HepG2 (cell line): ENCODE data around the gene MAGI1. TPM values are rescaled to one million over a fixed set of nuclear protein-coding genes. Genes with fewer than 3 reads are reported as not detected.

Experiments used
- ATAC-seq: fragments of 200-7000 bp; cut with Tn5 transposase; 3 replicates; pipeline ENCODE4 v1.9.1; 2020; ENCODE audit warnings: mild to moderate bottlenecking, moderate library complexity
- BruUV-seq: library from RNA; stranded (reverse); fragments of 400-500 nt; replicated peaks from 2 replicates; lab custom pipeline; 2021; lab: Mats Ljungman, UMichigan
- CTCF ChIA-PET: fragments of 300-600 bp; formaldehyde crosslinking; extraction: SDS; loops from one replicate; lab custom pipeline; 2021; ENCODE audit warnings: low total read pairs, inconsistent platforms, low intra/inter-chr PET ratio; lab: Yijun Ruan, JAX
- POLR2A ChIA-PET: fragments of 350-600 bp; sonication (Branson Sonifier 250); formaldehyde crosslinking; loops from one replicate; lab custom pipeline; 2020; ENCODE audit warnings: antibody characterized with exemption, inconsistent platforms; lab: Yijun Ruan, JAX
- DNase-seq: peaks from one replicate; pipeline ENCODE4 v3.0.0-alpha.2; 2015; ENCODE audit warnings: low spot score
- FAIRE-seq: peaks from 3 replicates; lab custom pipeline; 2011; peaks lifted over from hg19 to GRCh38; lab: Jason Lieb, UNC
- H2AFZ ChIP-seq: one replicate; pipeline ENCODE4 v1.6.1; 2011; ENCODE audit warnings: low read length, inconsistent platforms
- H3K27ac ChIP-seq: fragments of 300-600 bp; 3 replicates; pipeline ENCODE4 v1.8.0; 2011; ENCODE audit warnings: mixed run types, mild to moderate bottlenecking, mixed read lengths, low read length, inconsistent platforms; ENCODE audit not compliant: insufficient read depth; ENCODE audit errors: extremely low read length
- H3K27me3 ChIP-seq, 2 experiments: fragments of 200-600 bp in 1 of 2; 2 replicates in 1 of 2; 3 replicates in 1 of 2; pipeline versions ENCODE4 v1.6.0 to v1.8.0; 2011; ENCODE audit warnings: low read length in 2 of 2, mild to moderate bottlenecking in 2 of 2, moderate library complexity in 2 of 2, inconsistent platforms in 1 of 2; ENCODE audit not compliant: insufficient read depth in 2 of 2, control insufficient read depth in 1 of 2
- H3K36me3 ChIP-seq, 2 experiments: fragments of 200-600 bp in 1 of 2; replicated peaks in 1 of 2; 2 replicates in 1 of 2; 3 replicates in 1 of 2; pipeline versions ENCODE4 v1.5.1 to v1.8.0; 2011; ENCODE audit warnings: low read length in 2 of 2, inconsistent platforms in 1 of 2; ENCODE audit not compliant: insufficient read depth in 2 of 2, control insufficient read depth in 1 of 2
- H3K4me1 ChIP-seq: 2 replicates; pipeline ENCODE4 v1.5.1; 2012; ENCODE audit warnings: low read length, inconsistent platforms; ENCODE audit not compliant: insufficient read depth
- H3K4me2 ChIP-seq: 2 replicates; pipeline ENCODE4 v1.6.0; 2011; ENCODE audit warnings: low read depth, low read length, inconsistent platforms
- H3K4me3 ChIP-seq, 3 experiments: fragments of 200-600 bp in 1 of 3; sonication (generic), shearing (Covaris generic) in 1 of 3; replicated peaks in 1 of 3; 2 replicates each; pipeline ENCODE4 v1.5.1; 2011 to 2016; ENCODE audit warnings: low read length in 3 of 3, inconsistent platforms in 2 of 3, low read depth in 2 of 3, mild to moderate bottlenecking in 2 of 3, control low read depth in 1 of 3, mixed read lengths in 1 of 3; ENCODE audit not compliant: insufficient read depth in 1 of 3
- H3K79me2 ChIP-seq: one replicate; pipeline ENCODE4 v1.6.1; 2011; ENCODE audit warnings: low read length, inconsistent platforms; ENCODE audit not compliant: insufficient read depth
- H3K9ac ChIP-seq: 2 replicates; pipeline ENCODE4 v1.6.0; 2011; ENCODE audit warnings: mild to moderate bottlenecking, low read depth, low read length, inconsistent platforms; ENCODE audit not compliant: insufficient read depth
- H3K9me3 ChIP-seq: 2 replicates; pipeline ENCODE4 v1.5.1; 2012; ENCODE audit warnings: mild to moderate bottlenecking, low read length
- H4K20me1 ChIP-seq: 2 replicates; pipeline ENCODE4 v1.6.0; 2011; ENCODE audit warnings: inconsistent platforms, mild to moderate bottlenecking, low read length, moderate library complexity; ENCODE audit not compliant: insufficient read depth
- CHD2 ChIP-seq: IDR thresholded peaks from 2 replicates; pipeline ENCODE4 v1.6.1; 2011; ENCODE audit warnings: low read depth, low read length, improper control_type of control experiment
- DNMT3B ChIP-seq: conservative IDR thresholded peaks from 2 replicates; pipeline ENCODE4 v1.6.1; 2016; ENCODE audit warnings: missing biosample characterization, control low read depth
- ESRRA ChIP-seq: sonication (generic); formaldehyde crosslinking; IDR thresholded peaks from 2 replicates; pipeline ENCODE4 v1.5.1; 2020; ENCODE audit warnings: mild to moderate bottlenecking, low read depth, missing genetic modification reagents
- FOXA1 ChIP-seq, 2 experiments: fragments of 450-650 bp in 1 of 2; sonication (generic) in 1 of 2; formaldehyde crosslinking in 1 of 2; IDR thresholded peaks; 2 replicates each; pipeline versions ENCODE4 v1.4.0 to v1.6.1; 2016 to 2020; ENCODE audit warnings: missing genetic modification reagents in 1 of 2
- GLI4 ChIP-seq: sonication (generic); formaldehyde crosslinking; IDR thresholded peaks from 2 replicates; pipeline ENCODE4 v1.5.1; 2020; ENCODE audit warnings: missing genetic modification reagents, mild to moderate bottlenecking, moderate library complexity, borderline replicate concordance
- MXD4 ChIP-seq: IDR thresholded peaks from 2 replicates; pipeline ENCODE4 v1.6.1; 2016; ENCODE audit warnings: mild to moderate bottlenecking, missing biosample characterization, missing genetic modification reagents
- NRL ChIP-seq: sonication (generic); formaldehyde crosslinking; IDR thresholded peaks from 2 replicates; pipeline ENCODE4 v1.5.0; 2020; ENCODE audit warnings: missing genetic modification reagents, mild to moderate bottlenecking, moderate library complexity, borderline replicate concordance
- RBFOX2 ChIP-seq: fragments of 200-400 bp; formaldehyde crosslinking; IDR thresholded peaks from 2 replicates; pipeline ENCODE4 v1.6.1; 2017; ENCODE audit warnings: low read depth, mild to moderate bottlenecking, low read length
- RBM39 ChIP-seq: fragments of 200-400 bp; formaldehyde crosslinking; IDR thresholded peaks from one replicate; pipeline ENCODE4 v1.6.1; 2018; ENCODE audit warnings: antibody characterized with exemption, mild to moderate bottlenecking, low read depth, low read length; ENCODE audit not compliant: poor library complexity, severe bottlenecking
- SRY ChIP-seq: sonication (generic); formaldehyde crosslinking; IDR thresholded peaks from 2 replicates; pipeline ENCODE4 v1.8.0; 2022; ENCODE audit warnings: mild to moderate bottlenecking, missing genetic modification reagents
- SSRP1 ChIP-seq: IDR thresholded peaks from 2 replicates; pipeline ENCODE4 v1.6.1; 2016; ENCODE audit warnings: control low read depth
- ZBTB7B ChIP-seq: sonication (generic); formaldehyde crosslinking; IDR thresholded peaks from 2 replicates; pipeline ENCODE4 v1.4.0; 2020; ENCODE audit warnings: missing genetic modification reagents
- ZNF225 ChIP-seq: sonication (generic); formaldehyde crosslinking; IDR thresholded peaks from 2 replicates; pipeline ENCODE4 v1.4.0; 2020; ENCODE audit warnings: mild to moderate bottlenecking, missing genetic modification reagents
- ZNF615 ChIP-seq: sonication (generic); formaldehyde crosslinking; IDR thresholded peaks from 2 replicates; pipeline ENCODE4 v1.5.0; 2020; ENCODE audit warnings: mild to moderate bottlenecking, missing genetic modification reagents, borderline replicate concordance
- ZNF672 ChIP-seq: sonication (generic); formaldehyde crosslinking; IDR thresholded peaks from 2 replicates; pipeline ENCODE4 v1.8.1; 2022; ENCODE audit warnings: missing genetic modification reagents
- WGBS: methylation state at CpG from one replicate; pipeline ENCODE4 v1.1.6; 2017; ENCODE audit warnings: low lambda C conversion rate; 5-methylcytosine and 5-hydroxymethylcytosine counted together
- in situ Hi-C: cut with HindIII; loops from 2 replicates; pipeline ENCODE4 v1.10.0; 2017; ENCODE audit warnings: low pct_unique_long_range_greater_than_20kb; ENCODE audit not compliant: extremely low pct_ligation_motif_present
- intact Hi-C: fragments of 100-400 bp; cut with micrococcal nuclease; formaldehyde crosslinking; loops from one replicate; pipeline ENCODE4 v1.10.0; 2022; ENCODE audit not compliant: unreplicated experiment
- polyA plus RNA-seq, 8 experiments: library from polyadenylated mRNA; depleted of rRNA in 3 of 8; stranded (reverse) in 7 of 8; unstranded in 1 of 8; fragments of >200 nt; fragmentation: Illumina TruSeq in 4 of 8; extraction: Trizol in 4 of 8; gene quantifications; 2 replicates each; pipeline versions ENCODE4 v1.2.1 to v1.2.3, GENCODE V29; 2011 to 2016; ENCODE audit warnings: low read depth in 4 of 8, missing spikeins in 1 of 8, mixed read lengths in 1 of 8; ENCODE audit not compliant: insufficient read depth in 1 of 8
- total RNA-seq, 5 experiments: library from RNA; depleted of rRNA; stranded (reverse); fragments of >200 nt; fragmentation: Illumina TruSeq; extraction: Trizol; gene quantifications; 2 replicates each; pipeline ENCODE4 v1.2.3, GENCODE V29; 2016; ENCODE audit warnings: low read depth in 1 of 5
- TF ChIP-seq, protein P1 (sequence below): sonication (generic); formaldehyde crosslinking; IDR thresholded peaks from 2 replicates; pipeline ENCODE4 v1.8.1; 2022; ENCODE audit warnings: mild to moderate bottlenecking, missing genetic modification reagents
- TF ChIP-seq, protein P2 (sequence below): sonication (generic); formaldehyde crosslinking; IDR thresholded peaks from 2 replicates; pipeline ENCODE4 v1.9.0; 2021; ENCODE audit warnings: missing genetic modification reagents, mild to moderate bottlenecking, borderline replicate concordance
- TF ChIP-seq, protein P3 (sequence below): sonication (generic); formaldehyde crosslinking; conservative IDR thresholded peaks from 2 replicates; pipeline ENCODE4 v1.4.0; 2020; ENCODE audit warnings: missing genetic modification reagents
- TF ChIP-seq, protein P4 (sequence below): sonication (generic); formaldehyde crosslinking; IDR thresholded peaks from 2 replicates; pipeline ENCODE4 v1.5.1; 2020; ENCODE audit warnings: missing genetic modification reagents, mild to moderate bottlenecking, borderline replicate concordance

MAGI1 gene
- total and polyA plus RNA-seq, 2 of the 13 experiments (the other 11 are each of a cell fraction or from before 2014, with no cell fraction given): 22.2 to 26.0 TPM

DNA sequence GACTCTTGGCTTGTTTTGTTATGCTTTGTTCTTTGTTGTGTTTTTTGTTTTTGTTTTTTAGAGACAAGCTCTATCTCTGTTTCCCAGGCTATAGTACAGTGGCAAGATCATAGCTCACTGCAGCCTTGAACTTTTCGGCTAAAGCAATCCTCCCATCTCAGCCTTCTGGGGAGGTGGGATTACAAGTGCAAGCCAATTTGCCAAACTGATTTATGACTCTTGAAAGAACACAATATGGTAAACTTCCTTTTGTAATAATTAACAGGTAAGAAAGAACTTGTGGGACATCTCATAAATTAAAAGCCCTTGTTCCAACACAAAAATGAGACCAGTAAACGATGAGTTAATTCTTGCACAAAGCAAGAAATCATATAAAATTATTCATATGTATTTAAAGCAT is 476.3 kb downstream of the MAGI1 start:
- no peak overlapping the region for H3K4me3 ChIP-seq
- H3K9me3 ChIP-seq: no peaks in the 10 kb centered on the region
- no TSS peak for BruUV-seq
- no peak overlapping the region for H2AFZ ChIP-seq
- intact Hi-C loops (no loop called here), in situ Hi-C loops (no loop called here)
- H3K36me3 ChIP-seq: no peaks in the 10 kb centered on the region
- H3K4me1 ChIP-seq: peaks cover 12% of the 10 kb centered on the region
- WGBS: 100% methylated on average over 2 of the region's 2 CpGs
- no peak overlapping the region for H3K9ac ChIP-seq
- H3K79me2 ChIP-seq: peaks cover 2% of the 10 kb centered on the region
- no peak for FAIRE-seq
- no peak for DNase-seq
- H3K4me2 ChIP-seq: no peak overlapping the region
- H3K27me3 ChIP-seq: no peaks in the 10 kb centered on the region
- peaks cover 4% of the 10 kb centered on the region; the same call in 1 of the 2 replicates for H4K20me1 ChIP-seq
- CTCF ChIA-PET: no interaction called here
- POLR2A ChIA-PET: no interaction called here
- ATAC-seq: no peak
- H3K27ac ChIP-seq: no peak overlapping the region
- TF ChIP-seq SRY (no peak), SSRP1 (CRISPR knock-in tag) (no peak), ZBTB7B (CRISPR knock-in tag) (no peak), ZNF615 (CRISPR knock-in tag) (no peak), MXD4 (CRISPR knock-in tag) (no peak), GLI4 (CRISPR knock-in tag) (no peak), ZNF225 (CRISPR knock-in tag) (no peak), ESRRA (CRISPR knock-in tag) (no peak), CHD2 (no peak), RBM39 (no peak), RBFOX2 (no peak), ZNF672 (CRISPR knock-in tag) (no peak), NRL (CRISPR knock-in tag) (no peak), FOXA1 (IDR thresholded peaks at IDR 0.05) (no peak), FOXA1 (CRISPR knock-in tag; IDR thresholded peaks at IDR 0.05) (no peak), DNMT3B (CRISPR knock-in tag) (no peak)
- TF ChIP-seq, protein P1, sequence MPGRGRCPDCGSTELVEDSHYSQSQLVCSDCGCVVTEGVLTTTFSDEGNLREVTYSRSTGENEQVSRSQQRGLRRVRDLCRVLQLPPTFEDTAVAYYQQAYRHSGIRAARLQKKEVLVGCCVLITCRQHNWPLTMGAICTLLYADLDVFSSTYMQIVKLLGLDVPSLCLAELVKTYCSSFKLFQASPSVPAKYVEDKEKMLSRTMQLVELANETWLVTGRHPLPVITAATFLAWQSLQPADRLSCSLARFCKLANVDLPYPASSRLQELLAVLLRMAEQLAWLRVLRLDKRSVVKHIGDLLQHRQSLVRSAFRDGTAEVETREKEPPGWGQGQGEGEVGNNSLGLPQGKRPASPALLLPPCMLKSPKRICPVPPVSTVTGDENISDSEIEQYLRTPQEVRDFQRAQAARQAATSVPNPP (CRISPR knock-in tag): no peak
- TF ChIP-seq, protein P2, sequence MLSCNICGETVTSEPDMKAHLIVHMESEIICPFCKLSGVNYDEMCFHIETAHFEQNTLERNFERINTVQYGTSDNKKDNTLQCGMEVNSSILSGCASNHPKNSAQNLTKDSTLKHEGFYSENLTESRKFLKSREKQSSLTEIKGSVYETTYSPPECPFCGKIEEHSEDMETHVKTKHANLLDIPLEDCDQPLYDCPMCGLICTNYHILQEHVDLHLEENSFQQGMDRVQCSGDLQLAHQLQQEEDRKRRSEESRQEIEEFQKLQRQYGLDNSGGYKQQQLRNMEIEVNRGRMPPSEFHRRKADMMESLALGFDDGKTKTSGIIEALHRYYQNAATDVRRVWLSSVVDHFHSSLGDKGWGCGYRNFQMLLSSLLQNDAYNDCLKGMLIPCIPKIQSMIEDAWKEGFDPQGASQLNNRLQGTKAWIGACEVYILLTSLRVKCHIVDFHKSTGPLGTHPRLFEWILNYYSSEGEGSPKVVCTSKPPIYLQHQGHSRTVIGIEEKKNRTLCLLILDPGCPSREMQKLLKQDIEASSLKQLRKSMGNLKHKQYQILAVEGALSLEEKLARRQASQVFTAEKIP: no peak
- TF ChIP-seq, protein P3, sequence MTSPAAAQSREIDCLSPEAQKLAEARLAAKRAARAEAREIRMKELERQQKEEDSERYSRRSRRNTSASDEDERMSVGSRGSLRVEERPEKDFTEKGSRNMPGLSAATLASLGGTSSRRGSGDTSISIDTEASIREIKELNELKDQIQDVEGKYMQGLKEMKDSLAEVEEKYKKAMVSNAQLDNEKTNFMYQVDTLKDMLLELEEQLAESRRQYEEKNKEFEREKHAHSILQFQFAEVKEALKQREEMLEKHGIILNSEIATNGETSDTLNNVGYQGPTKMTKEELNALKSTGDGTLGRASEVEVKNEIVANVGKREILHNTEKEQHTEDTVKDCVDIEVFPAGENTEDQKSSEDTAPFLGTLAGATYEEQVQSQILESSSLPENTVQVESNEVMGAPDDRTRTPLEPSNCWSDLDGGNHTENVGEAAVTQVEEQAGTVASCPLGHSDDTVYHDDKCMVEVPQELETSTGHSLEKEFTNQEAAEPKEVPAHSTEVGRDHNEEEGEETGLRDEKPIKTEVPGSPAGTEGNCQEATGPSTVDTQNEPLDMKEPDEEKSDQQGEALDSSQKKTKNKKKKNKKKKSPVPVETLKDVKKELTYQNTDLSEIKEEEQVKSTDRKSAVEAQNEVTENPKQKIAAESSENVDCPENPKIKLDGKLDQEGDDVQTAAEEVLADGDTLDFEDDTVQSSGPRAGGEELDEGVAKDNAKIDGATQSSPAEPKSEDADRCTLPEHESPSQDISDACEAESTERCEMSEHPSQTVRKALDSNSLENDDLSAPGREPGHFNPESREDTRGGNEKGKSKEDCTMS (CRISPR knock-in tag): no peak
- TF ChIP-seq, protein P4, sequence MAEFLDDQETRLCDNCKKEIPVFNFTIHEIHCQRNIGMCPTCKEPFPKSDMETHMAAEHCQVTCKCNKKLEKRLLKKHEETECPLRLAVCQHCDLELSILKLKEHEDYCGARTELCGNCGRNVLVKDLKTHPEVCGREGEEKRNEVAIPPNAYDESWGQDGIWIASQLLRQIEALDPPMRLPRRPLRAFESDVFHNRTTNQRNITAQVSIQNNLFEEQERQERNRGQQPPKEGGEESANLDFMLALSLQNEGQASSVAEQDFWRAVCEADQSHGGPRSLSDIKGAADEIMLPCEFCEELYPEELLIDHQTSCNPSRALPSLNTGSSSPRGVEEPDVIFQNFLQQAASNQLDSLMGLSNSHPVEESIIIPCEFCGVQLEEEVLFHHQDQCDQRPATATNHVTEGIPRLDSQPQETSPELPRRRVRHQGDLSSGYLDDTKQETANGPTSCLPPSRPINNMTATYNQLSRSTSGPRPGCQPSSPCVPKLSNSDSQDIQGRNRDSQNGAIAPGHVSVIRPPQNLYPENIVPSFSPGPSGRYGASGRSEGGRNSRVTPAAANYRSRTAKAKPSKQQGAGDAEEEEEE: no peak
